Natural killer cell (primary cell): ENCODE data around the gene GABRB1. TPM values are rescaled to one million over a fixed set of nuclear protein-coding genes. Genes with fewer than 3 reads are reported as not detected.

ENCODE experiments used
- ATAC-seq, 3 donors: fragments of 150-1000 bp in 2 of 3; fragments of 200-7000 bp in 1 of 3; cut with Tn5 transposase; 1 replicate in 1 of 3; 2 replicates in 2 of 3; pipeline ENCODE4 v1.10.0; 2021; ENCODE audit warnings: mild to moderate bottlenecking in 2 of 3, moderate library complexity in 2 of 3
- DNase-seq, 2 donors: peaks; one replicate each; pipeline versions ENCODE4 v3.0.0 to v3.0.0-alpha.2; 2013 to 2021; ENCODE audit warnings: mixed read lengths in 1 of 2
- H3K27ac ChIP-seq: one replicate; pipeline ENCODE4 v1.5.1; 2013; ENCODE audit warnings: mild to moderate bottlenecking, low read length
- H3K27me3 ChIP-seq: one replicate; pipeline ENCODE4 v1.6.1; 2013; ENCODE audit warnings: low read length; ENCODE audit not compliant: control insufficient read depth, insufficient read depth
- H3K36me3 ChIP-seq: one replicate; pipeline ENCODE4 v1.6.1; 2013; ENCODE audit warnings: low read length; ENCODE audit not compliant: control insufficient read depth, insufficient read depth
- H3K4me1 ChIP-seq: one replicate; pipeline ENCODE4 v1.6.1; 2013; ENCODE audit warnings: low read length; ENCODE audit not compliant: control insufficient read depth, insufficient read depth
- H3K4me3 ChIP-seq: one replicate; pipeline ENCODE4 v1.5.1; 2013; ENCODE audit warnings: low read length
- H3K9me3 ChIP-seq: one replicate; pipeline ENCODE4 v1.6.1; 2013; ENCODE audit warnings: low read length; ENCODE audit not compliant: control insufficient read depth, insufficient read depth
- H3K27ac Mint-ChIP-seq, 2 donors: one replicate each; pipeline ENCODE4 v1.8.0; 2022; ENCODE audit warnings: mild to moderate bottlenecking in 2 of 2, mixed read lengths in 2 of 2, moderate library complexity in 1 of 2
- H3K27me3 Mint-ChIP-seq, 2 donors: one replicate each; pipeline ENCODE4 v1.8.0; 2022; ENCODE audit warnings: low read depth in 2 of 2, mixed read lengths in 2 of 2
- H3K36me3 Mint-ChIP-seq: one replicate; pipeline ENCODE4 v1.8.0; 2022; ENCODE audit warnings: mixed read lengths
- H3K4me1 Mint-ChIP-seq, 2 donors: one replicate each; pipeline ENCODE4 v1.8.0; 2022; ENCODE audit warnings: mixed read lengths in 2 of 2
- H3K4me3 Mint-ChIP-seq: one replicate; pipeline ENCODE4 v1.8.0; 2022; ENCODE audit warnings: mild to moderate bottlenecking, moderate library complexity, mixed read lengths
- H3K9me3 Mint-ChIP-seq, 2 donors: one replicate each; pipeline ENCODE4 v1.8.0; 2022; ENCODE audit warnings: mixed read lengths in 2 of 2
- CTCF ChIP-seq: fragments of 200-600 bp; IDR thresholded peaks from one replicate; pipeline ENCODE4 v1.8.0; 2022; ENCODE audit warnings: antibody characterized with exemption
- WGBS: methylation state at CpG from one replicate; pipeline ENCODE4 v1.1.7; 2013; ENCODE audit warnings: missing lambda C conversion rate; ENCODE audit not compliant: insufficient coverage; 5-methylcytosine and 5-hydroxymethylcytosine counted together
- intact Hi-C: fragments of 100-400 bp; cut with micrococcal nuclease; formaldehyde crosslinking; loops from one replicate; pipeline ENCODE4 v1.14.2; 2022
- total RNA-seq, 4 donors: library from RNA; stranded (reverse); fragments of 120-200 nt in 1 of 4; gene quantifications; one replicate each; pipeline versions ENCODE4 v1.2.3 to v1.2.4, GENCODE V29; 2013 to 2022

GABRB1 gene
- total RNA-seq, 3 donors from 2014 or later (not counting 1 experiment from before 2014, with no cell fraction given): not detected

- Mint-ChIP-seq H3K9me3 (peaks cover 4 to 9% of the 10 kb centered on the region in 2 donors), H3K27me3 (peaks cover 0 to 4% of the 10 kb centered on the region in 2 donors), H3K4me1 (no peaks in the 10 kb centered on the region), H3K36me3 (no peaks in the 10 kb centered on the region), H3K27ac (no peak overlapping the region), H3K4me3 (no peak overlapping the region)
- intact Hi-C loops: no loop called here
- 83% methylated on average over 8 of the region's 9 CpGs for WGBS
- DNase-seq (no peak), ATAC-seq (no peak)
- Histone ChIP-seq H3K36me3 (no peaks in the 10 kb centered on the region), H3K27ac (no peak overlapping the region), H3K4me3 (no peak overlapping the region), H3K4me1 (no peaks in the 10 kb centered on the region), H3K9me3 (peaks cover 4% of the 10 kb centered on the region), H3K27me3 (no peaks in the 10 kb centered on the region)
- no peak for TF ChIP-seq CTCF
These were observed 220.2 kb downstream of the GABRB1 start for GRCh38 chr4:47251348-47252135.

GRCh38 chr4:47263721-47264120 is 232.4 kb downstream of the GABRB1 start:
- Histone ChIP-seq H3K27ac (no peak overlapping the region), H3K4me1 (no peaks in the 10 kb centered on the region), H3K36me3 (no peaks in the 10 kb centered on the region), H3K9me3 (no peaks in the 10 kb centered on the region), H3K4me3 (no peak overlapping the region), H3K27me3 (no peaks in the 10 kb centered on the region)
- no peaks in the 10 kb centered on the region for H3K36me3 Mint-ChIP-seq
- WGBS: 93% methylated on average over 2 of the region's 3 CpGs
- H3K27ac Mint-ChIP-seq: no peak overlapping the region
- no peak for TF ChIP-seq CTCF
- peaks cover 0 to 6% of the 10 kb centered on the region in 2 donors for H3K27me3 Mint-ChIP-seq
- no peaks in the 10 kb centered on the region for H3K9me3 Mint-ChIP-seq
- no peak for DNase-seq
- ATAC-seq: no peak
- H3K4me3 Mint-ChIP-seq: no peak overlapping the region
- no peaks in the 10 kb centered on the region for H3K4me1 Mint-ChIP-seq
- intact Hi-C loops: no loop called here

- intact Hi-C loops: no loop called here
- H3K9me3 ChIP-seq: no peaks in the 10 kb centered on the region
- DNase-seq (no peak), ATAC-seq (no peak)
- peaks cover 0 to 6% of the 10 kb centered on the region in 2 donors for H3K27me3 Mint-ChIP-seq
- no peaks in the 10 kb centered on the region for H3K27me3 ChIP-seq
- H3K4me1 Mint-ChIP-seq: no peaks in the 10 kb centered on the region
- H3K9me3 Mint-ChIP-seq: no peaks in the 10 kb centered on the region
- 63% methylated on average over 1 of the region's 2 CpGs for WGBS
- H3K27ac ChIP-seq: no peak overlapping the region
- H3K36me3 Mint-ChIP-seq: no peaks in the 10 kb centered on the region
- H3K4me3 Mint-ChIP-seq: no peak overlapping the region
- no peaks in the 10 kb centered on the region for H3K4me1 ChIP-seq
- TF ChIP-seq CTCF: no peak
- no peak overlapping the region for H3K27ac Mint-ChIP-seq
- H3K4me3 ChIP-seq: no peak overlapping the region
- H3K36me3 ChIP-seq: no peaks in the 10 kb centered on the region
These were observed 239.0 kb downstream of the GABRB1 start for GRCh38 chr4:47270201-47270888.
